ENCODE data around the gene TXLNB.
"Not testable (repeated sequence)": the region's sequence is repeated elsewhere in the genome, so short reads cannot be mapped to it uniquely, and the experiment has no call there.

TXLNB gene

GRCh38 chr6:139308936-139309603, 17.3 kb upstream of the TXLNB start:
- peak; percentile 10 for DNase-seq

DNA sequence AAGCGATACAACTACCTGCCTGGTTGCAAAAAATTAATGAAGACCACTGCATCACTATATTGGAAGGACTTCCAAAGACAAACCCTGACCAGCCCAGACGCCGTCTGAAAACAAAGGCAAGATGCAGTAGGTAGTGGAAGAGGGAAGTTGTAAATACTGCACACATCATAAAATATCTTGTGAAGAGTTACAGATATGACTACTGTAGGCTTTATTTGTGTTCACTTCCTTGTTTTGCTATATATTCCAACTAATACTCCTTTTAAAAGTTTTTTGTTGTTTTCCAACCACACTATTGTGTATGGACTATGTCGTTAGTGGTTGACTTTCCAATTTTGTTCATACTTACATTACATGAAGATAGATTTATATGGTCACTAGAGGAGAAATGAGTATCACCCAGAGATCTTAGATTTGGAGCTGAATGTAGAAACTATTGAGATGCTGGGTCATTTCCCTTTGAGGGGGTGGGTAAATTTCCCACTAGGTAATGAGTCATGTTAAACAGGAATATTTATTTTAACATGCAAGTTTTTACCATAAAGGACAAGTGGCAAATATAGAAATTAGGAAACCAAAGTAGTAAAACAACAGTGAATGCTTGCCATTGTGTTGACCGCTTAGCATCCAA, 16.6 kb upstream of the TXLNB start:
- peak; percentile 69 for DNase-seq

- DNase-seq = no peak
These were observed 14.6 kb upstream of the TXLNB start for GRCh38 chr6:139306291-139306981.

DNA sequence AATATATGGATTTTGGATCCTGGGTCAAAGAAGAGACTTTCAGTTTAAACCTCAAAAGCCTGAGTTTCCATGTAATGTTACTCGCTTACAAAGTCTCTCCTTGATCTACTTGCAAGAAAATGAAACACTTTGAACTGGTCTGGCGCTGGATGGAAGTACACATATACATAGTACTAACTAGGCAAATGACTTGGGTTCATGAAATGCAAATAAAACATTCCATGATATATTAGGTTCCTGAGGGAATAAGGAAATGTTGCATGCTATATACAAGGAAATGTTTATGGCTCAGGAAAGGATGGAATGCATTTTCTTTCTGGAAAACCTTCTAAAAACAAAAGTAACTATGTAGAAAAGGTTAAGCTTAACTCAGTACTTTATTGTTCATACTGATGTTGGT, 11.4 kb upstream of the TXLNB start:
- no peak for DNase-seq

GRCh38 chr6:139297921-139298320, 6.1 kb upstream of the TXLNB start:
- DNase-seq = no peak

DNA sequence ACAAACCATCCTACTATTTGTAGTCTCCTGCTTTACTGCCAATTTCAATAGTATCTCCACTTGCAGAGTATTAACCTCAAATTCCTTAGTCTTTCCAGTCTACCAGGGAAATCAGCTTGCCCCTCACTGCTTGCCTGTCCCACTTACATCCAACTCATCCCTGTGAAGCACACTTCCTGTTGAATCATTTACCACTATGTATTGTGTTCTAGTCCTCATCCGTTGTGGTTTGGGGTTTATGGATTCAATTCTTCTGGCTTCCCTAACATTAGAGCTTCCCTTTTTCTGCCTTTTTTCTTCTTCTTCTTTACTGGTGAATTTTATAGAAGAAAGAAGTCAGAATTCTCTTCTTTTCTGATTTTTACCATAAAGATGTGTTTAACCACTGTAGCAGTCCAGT, 5.1 kb upstream of the TXLNB start:
- peak; percentile 94 for DNase-seq

DNA sequence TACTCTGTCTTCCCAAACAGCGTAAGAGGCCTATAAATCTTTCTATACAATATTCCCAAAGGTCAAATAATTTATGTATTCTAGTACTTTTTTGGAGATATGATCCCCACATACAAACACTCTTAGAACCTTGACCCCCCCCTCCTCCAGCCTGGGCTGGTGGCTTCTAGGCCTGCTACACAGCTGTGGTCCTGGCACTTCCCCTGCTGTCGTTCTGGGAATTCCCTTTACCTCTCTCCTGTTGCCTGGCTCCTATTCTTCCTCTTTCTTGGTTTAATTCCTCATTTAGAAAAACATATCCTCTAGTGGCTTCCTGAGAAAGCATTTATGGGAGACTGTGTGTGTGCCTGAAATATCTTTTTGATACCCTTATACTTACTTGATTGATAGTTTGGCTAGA, 4.1 kb upstream of the TXLNB start:
- DNase-seq = peak; percentile 69

DNA sequence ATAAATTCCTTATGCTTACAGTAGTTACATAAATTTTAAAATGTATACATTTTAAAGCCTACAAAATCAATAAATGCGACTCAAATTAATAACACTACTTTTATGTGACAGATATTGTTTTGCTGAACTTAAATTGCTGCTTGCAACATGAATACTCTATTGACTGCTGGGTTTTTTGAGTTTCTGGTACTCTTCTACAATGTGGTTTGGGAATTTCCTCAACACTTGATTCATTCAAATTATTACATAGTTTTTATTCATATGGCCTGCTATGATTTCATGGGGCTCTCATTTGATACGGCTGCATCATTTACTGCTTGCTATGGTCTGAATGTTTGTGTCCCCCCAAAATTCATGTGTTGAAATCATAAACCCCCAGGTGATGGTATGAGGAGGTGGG, 2.3 kb upstream of the TXLNB start:
- DNase-seq = no peak

- not testable (repeated sequence) for DNase-seq
These were observed 1.4 kb upstream of the TXLNB start for GRCh38 chr6:139293230-139293629.

- DNase-seq = peak; percentile 88
These were observed 949 bp downstream of the TXLNB start for GRCh38 chr6:139290787-139291311.

DNA sequence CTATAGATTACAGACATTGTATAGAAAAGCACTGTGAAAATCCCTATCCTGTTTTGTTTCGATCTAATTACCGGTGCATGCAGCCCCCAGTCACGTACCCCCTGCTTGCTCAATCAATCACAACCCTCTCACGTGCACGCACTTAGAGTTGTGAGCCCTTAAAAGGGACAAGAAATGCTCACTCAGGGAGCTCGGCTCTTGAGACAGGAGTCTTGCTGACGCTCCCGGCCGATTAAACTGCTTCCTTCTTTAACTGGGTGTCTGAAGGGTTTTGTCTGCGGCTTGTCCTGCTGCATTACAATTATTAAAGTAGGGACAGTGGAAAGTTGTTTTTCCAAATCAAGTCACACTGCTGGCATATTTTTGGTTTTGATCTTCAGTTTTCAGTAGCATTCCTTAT, 2.6 kb downstream of the TXLNB start:
- no peak for DNase-seq

- no peak for DNase-seq
These were observed 3.2 kb downstream of the TXLNB start for GRCh38 chr6:139288496-139289040.

DNA sequence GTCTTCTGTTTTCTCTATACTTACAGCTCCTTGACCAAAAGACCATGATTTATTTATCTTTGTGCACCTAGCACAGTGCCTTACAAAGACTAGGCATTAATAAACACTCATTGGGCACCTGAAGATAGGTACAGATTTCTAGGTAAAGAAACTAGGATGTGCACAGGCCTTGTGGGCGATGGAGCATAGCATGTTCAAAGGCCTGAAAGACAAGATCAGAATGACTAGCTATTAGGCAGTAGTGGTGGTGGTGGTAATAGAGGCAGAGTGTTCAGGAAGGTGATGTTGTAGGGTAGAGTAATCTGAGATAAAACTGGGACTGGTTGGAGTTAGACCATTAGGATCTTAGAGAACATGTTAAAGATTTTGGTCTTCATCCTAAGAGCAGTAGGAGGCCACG, 3.9 kb downstream of the TXLNB start:
- no peak for DNase-seq

- not testable (repeated sequence) for DNase-seq
These were observed 5.4 kb downstream of the TXLNB start for GRCh38 chr6:139286438-139286837.

GRCh38 chr6:139285590-139285989, 6.2 kb downstream of the TXLNB start:
- no peak for DNase-seq

DNA sequence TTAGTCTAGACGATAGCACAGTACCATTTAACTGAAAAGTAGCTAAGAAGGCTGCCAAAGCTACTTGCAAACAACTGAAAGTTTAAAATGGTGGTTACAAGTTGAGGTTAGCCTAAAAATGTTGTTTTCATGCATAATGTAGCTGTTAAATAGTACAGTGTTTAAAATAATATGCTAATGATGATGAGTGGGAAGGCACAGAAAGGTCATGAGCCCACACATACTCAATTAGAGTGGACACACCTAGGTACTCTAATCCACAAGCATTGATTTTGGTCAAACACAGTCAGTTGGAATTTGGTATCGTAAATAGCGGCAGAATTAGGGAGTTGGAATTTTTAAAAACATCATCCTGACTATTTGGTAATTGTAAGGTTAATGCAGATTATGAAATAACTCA, 7.0 kb downstream of the TXLNB start:
- no peak for DNase-seq

GRCh38 chr6:139282684-139283083, 9.1 kb downstream of the TXLNB start:
- no peak for DNase-seq

GRCh38 chr6:139278190-139278589, 13.6 kb downstream of the TXLNB start:
- no peak for DNase-seq

GRCh38 chr6:139277587-139277986, 14.2 kb downstream of the TXLNB start:
- DNase-seq = no peak

DNA sequence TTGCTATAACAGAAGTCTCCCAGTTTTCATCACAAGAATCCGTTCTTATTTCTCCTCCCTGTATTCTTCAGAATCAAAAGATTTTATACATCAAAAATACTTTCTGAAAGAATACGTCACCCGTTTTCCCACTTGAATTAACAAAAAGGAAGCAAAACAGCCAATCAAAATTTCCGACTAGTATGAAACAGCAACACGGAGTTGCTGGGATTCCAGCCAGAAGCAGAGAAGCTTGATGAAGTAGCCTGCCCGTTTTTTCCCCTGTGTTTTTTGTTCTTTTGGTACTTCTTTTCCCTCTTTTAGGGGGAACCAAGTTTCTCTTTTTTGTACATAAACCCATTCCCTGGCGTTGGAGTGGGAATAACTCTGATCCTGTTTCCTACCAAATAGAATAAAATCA, 14.6 kb downstream of the TXLNB start:
- DNase-seq = no peak

DNA sequence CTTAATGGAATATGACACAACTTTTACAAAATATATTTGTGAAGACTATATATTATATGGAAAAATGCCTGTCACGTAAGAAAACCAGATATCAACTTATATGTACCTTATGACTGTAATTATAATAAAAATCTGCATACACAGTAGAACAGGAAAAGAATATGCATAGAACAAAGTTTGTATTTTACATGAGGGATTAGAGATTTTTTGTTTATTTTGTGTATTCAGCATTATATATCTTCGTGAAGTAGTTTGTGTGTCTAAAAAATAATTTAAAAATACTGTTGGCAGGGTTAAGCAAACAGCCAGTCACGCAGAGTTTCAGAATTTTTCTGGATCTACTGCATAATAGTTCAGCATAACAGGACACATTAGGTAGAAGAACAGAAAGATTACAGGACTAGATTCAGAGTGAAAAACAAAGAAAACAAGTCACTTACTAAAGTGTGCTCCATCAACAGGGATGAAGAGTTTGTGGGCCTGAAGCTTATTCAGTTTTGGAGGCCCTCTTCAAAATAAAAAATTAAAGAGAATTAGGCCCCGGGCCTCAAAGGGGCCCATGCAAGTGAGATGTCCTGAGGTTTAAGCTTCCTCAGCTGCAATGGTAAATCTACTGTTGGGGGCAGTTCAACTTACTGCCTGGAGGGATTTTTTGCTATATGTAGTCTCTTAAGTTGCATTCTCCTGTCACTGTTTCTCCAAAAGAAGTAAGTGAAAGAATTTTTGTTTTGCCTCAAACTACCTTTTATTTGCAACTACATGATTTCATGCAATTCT, 16.3 kb downstream of the TXLNB start:
- DNase-seq = no peak

DNA sequence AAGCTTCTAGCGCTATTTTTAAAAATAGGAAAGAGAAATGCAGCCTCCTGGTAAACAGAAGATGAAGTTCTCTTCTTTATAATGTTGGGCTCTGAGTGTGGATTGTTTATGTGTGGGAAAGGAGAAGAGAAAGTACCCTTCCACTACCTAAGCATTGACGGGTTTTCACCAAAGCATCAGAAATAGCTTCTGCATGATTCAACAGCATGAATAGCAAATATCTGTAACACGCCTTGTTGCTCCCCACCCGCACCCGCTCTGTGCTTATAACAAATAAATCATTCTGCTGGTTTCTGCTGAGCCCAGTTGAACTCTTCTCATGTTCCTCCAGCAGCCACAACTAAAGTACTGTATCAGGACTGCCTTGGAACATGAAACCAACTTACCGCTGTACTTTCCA, 20.7 kb downstream of the TXLNB start:
- DNase-seq = peak; percentile 76

DNA sequence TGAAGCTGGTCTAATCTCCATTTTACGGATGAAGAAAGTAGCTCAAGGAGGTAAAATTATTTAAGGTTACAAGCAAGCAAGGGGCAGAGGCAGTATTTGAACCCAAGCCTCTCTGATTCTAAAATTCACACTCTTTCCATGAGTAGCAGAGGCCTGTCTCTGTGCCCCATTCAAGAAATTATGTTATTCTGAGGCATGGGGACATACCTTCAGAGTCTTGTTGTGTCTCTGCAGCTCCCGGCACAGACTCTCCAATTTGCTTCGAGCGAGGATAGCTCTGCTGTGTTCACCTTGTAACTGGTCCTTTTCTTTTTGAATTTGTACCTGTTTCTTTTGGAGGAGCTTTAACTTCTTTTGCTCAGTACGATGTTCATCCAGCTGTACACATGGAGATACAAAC, 21.5 kb downstream of the TXLNB start:
- DNase-seq = no peak
